K562 (cell line): ENCODE measurements around the gene PMVK. TPM values are rescaled to one million over a fixed set of nuclear protein-coding genes. Genes with fewer than 3 reads are reported as not detected.

Experiments
- BRF2 ChIP-seq: IDR thresholded peaks from 3 replicates; pipeline ENCODE4 v1.6.1; 2011; ENCODE audit warnings: borderline replicate concordance, mild to moderate bottlenecking; ENCODE audit not compliant: insufficient read length, insufficient read depth
- CBX1 ChIP-seq: sonication (generic); IDR thresholded peaks from 2 replicates; pipeline ENCODE4 v1.6.1; 2016; ENCODE audit warnings: antibody characterized with exemption, low read depth, mild to moderate bottlenecking
- CHCHD3 ChIP-seq: fragments of 250-450 bp; sonication (Bioruptor Pico); IDR thresholded peaks from 2 replicates; pipeline ENCODE4 v2.1.2; 2022; ENCODE audit warnings: mild to moderate bottlenecking
- DIDO1 ChIP-seq: fragments of 450-650 bp; IDR thresholded peaks from 2 replicates; pipeline ENCODE4 v1.6.1; 2016; ENCODE audit warnings: low read depth, missing biosample characterization, missing genetic modification characterization
- EZH2 ChIP-seq: IDR thresholded peaks from 2 replicates; pipeline ENCODE4 v1.6.1; 2012; ENCODE audit warnings: low read depth, mild to moderate bottlenecking, inconsistent platforms, low read length, borderline replicate concordance
- FIP1L1 ChIP-seq: fragments of 200-400 bp; formaldehyde crosslinking; IDR thresholded peaks from 2 replicates; pipeline ENCODE4 v1.6.1; 2018; ENCODE audit warnings: mild to moderate bottlenecking, low read depth, low read length; ENCODE audit not compliant: poor library complexity, severe bottlenecking
- HBP1 ChIP-seq: fragments of 450-650 bp; formaldehyde crosslinking; IDR thresholded peaks from 2 replicates; pipeline ENCODE4 v1.4.0; 2022; ENCODE audit warnings: missing genetic modification characterization
- HEY1 ChIP-seq: fragments of 250-450 bp; sonication (Bioruptor Pico); IDR thresholded peaks from 2 replicates; pipeline ENCODE4 v1.5.0; 2020; ENCODE audit warnings: mild to moderate bottlenecking, moderate library complexity, borderline replicate concordance
- JUN ChIP-seq, 2 experiments: sonication (generic) in 1 of 2; formaldehyde crosslinking in 1 of 2; IDR thresholded peaks; 2 replicates each; pipeline versions ENCODE4 v1.6.1 to v1.8.0; 2012 to 2022; ENCODE audit warnings: borderline replicate concordance in 2 of 2, mild to moderate bottlenecking in 2 of 2, improper control_type of control experiment in 1 of 2, low read depth in 1 of 2, low read length in 1 of 2, missing genetic modification reagents in 1 of 2
- MAFF ChIP-seq: IDR thresholded peaks from 2 replicates; pipeline ENCODE4 v1.6.1; 2012; ENCODE audit warnings: low read length, improper control_type of control experiment
- MAZ ChIP-seq, 2 experiments: fragments of 450-650 bp in 1 of 2; sonication (generic) in 1 of 2; formaldehyde crosslinking; IDR thresholded peaks in 1 of 2; conservative IDR thresholded peaks in 1 of 2; 2 replicates each; pipeline versions ENCODE4 v1.4.0 to v1.5.0; 2020; ENCODE audit warnings: mild to moderate bottlenecking in 1 of 2, missing genetic modification reagents in 1 of 2
- MEF2A ChIP-seq: IDR thresholded peaks from 2 replicates; pipeline ENCODE4 v1.6.1; 2011; ENCODE audit warnings: low read depth, mild to moderate bottlenecking, low read length, moderate library complexity; ENCODE audit not compliant: control insufficient read depth
- MLLT1 ChIP-seq, 2 experiments: fragments of 450-650 bp; IDR thresholded peaks; 2 replicates each; pipeline ENCODE4 v1.6.1; 2016
- MTF1 ChIP-seq: fragments of 250-450 bp; sonication (Bioruptor Pico); IDR thresholded peaks from 2 replicates; pipeline ENCODE4 v1.9.0; 2021; ENCODE audit warnings: moderate library complexity, mild to moderate bottlenecking, inconsistent platforms, borderline replicate concordance
- NCOA2 ChIP-seq, 2 experiments: fragments of 450-650 bp; IDR thresholded peaks; 2 replicates each; pipeline ENCODE4 v1.6.1; 2018; ENCODE audit warnings: mild to moderate bottlenecking in 2 of 2, moderate library complexity in 1 of 2; ENCODE audit not compliant: partially characterized antibody in 2 of 2
- OTX1 ChIP-seq: fragments of 450-650 bp; formaldehyde crosslinking; IDR thresholded peaks from 2 replicates; pipeline ENCODE4 v1.4.0; 2022; ENCODE audit warnings: mild to moderate bottlenecking
- ZNF431 ChIP-seq: sonication (generic); formaldehyde crosslinking; IDR thresholded peaks from 2 replicates; pipeline ENCODE4 v1.8.0; 2022; ENCODE audit warnings: mild to moderate bottlenecking, missing genetic modification reagents
- ZNF507 ChIP-seq: conservative IDR thresholded peaks from 2 replicates; pipeline ENCODE4 v1.6.1; 2017; ENCODE audit warnings: missing genetic modification characterization, missing compliant biosample characterization
- ZNF583 ChIP-seq: fragments of 250-450 bp; sonication (Bioruptor Pico); IDR thresholded peaks from 2 replicates; pipeline ENCODE4 v1.4.0; 2020
- ZNF75A ChIP-seq: fragments of 450-650 bp; formaldehyde crosslinking; IDR thresholded peaks from 2 replicates; pipeline ENCODE4 v1.4.0; 2020; ENCODE audit warnings: mild to moderate bottlenecking
- ZNF778 ChIP-seq: fragments of 450-650 bp; formaldehyde crosslinking; IDR thresholded peaks from 2 replicates; pipeline ENCODE4 v1.4.0; 2020; ENCODE audit warnings: mild to moderate bottlenecking, moderate library complexity
- polyA plus RNA-seq, 8 experiments: library from polyadenylated mRNA; depleted of rRNA in 4 of 8; stranded (reverse) in 5 of 8; unstranded in 3 of 8; fragments of >200 nt; fragmentation: Nextera tagmentation in 2 of 8; fragmentation: Illumina TruSeq in 1 of 8; extraction: Ambion mirVana in 2 of 8; extraction: Trizol in 1 of 8; gene quantifications; 2 replicates each; pipeline versions ENCODE4 v1.2.1 to v1.2.3, GENCODE V29; 2011 to 2014; ENCODE audit warnings: inconsistent platforms in 1 of 8, missing spikeins in 1 of 8
- total RNA-seq, 7 experiments: library from RNA; depleted of rRNA in 6 of 7; stranded (reverse); fragments of >200 nt in 6 of 7; fragmentation: Illumina TruSeq in 2 of 7; extraction: Trizol in 2 of 7; gene quantifications; 2 replicates each; pipeline versions ENCODE4 v1.2.1 to v1.2.3, GENCODE V29; 2011 to 2021; ENCODE audit warnings: low replicate concordance in 1 of 7

The PMVK gene
- total and polyA plus RNA-seq, 9 of the 15 experiments (the other 6 are each of a cell fraction or from before 2014, with no cell fraction given) = 1.1 to 15.3 (median 6.3) TPM

GRCh38 chr1:154936555-154937084, at the start of gene PMVK (continued):
- TF ChIP-seq OTX1 (CRISPR knock-in tag) = no peak
- TF ChIP-seq ZNF75A = 0 out of 2 replicates have a peak, but pooled peaks have one; percentile 7
- TF ChIP-seq JUN (IDR thresholded peaks at IDR 0.05; ENCODE audit: borderline replicate concordance, low read depth, low read length) = peak; percentile 66; the same call in 1 of the 2 replicates
- TF ChIP-seq JUN (CRISPR knock-in tag; IDR thresholded peaks at IDR 0.05; ENCODE audit: borderline replicate concordance) = peak; percentile 90; the same call in 1 of the 2 replicates
- no peak for TF ChIP-seq ZNF583 (CRISPR knock-in tag)
- TF ChIP-seq CHCHD3 (CRISPR knock-in tag) = no peak
- TF ChIP-seq ZNF778 (CRISPR knock-in tag) = no peak
- TF ChIP-seq ZNF507 (tag) = no peak
- peak; percentile 78 to 92; a peak in 3 of 4 replicates for TF ChIP-seq MAZ (CRISPR knock-in tag; conservative IDR thresholded peaks at IDR 0.05 in 1 of 2, IDR thresholded peaks at IDR 0.05 in 1 of 2)
- peak; percentile 63 for TF ChIP-seq FIP1L1
- no peak for TF ChIP-seq MTF1 (CRISPR knock-in tag)
- no peak for TF ChIP-seq HBP1 (CRISPR knock-in tag)
- TF ChIP-seq ZNF431 (CRISPR knock-in tag) = no peak; the same call in 1 of the 2 replicates
- 0 out of 2 replicates have a peak, but pooled peaks have one; percentile 39 for TF ChIP-seq DIDO1
- no peak for TF ChIP-seq HEY1 (CRISPR knock-in tag)
- TF ChIP-seq MAFF = no peak
- TF ChIP-seq CBX1 = peak; percentile 90
- TF ChIP-seq NCOA2 (IDR thresholded peaks at IDR 0.05; ENCODE audit: partially characterized antibody in 2 of 2) = no peak
- peak in 1 of 2 experiments; percentile 58; a peak in 1 of 4 replicates for TF ChIP-seq MLLT1 (IDR thresholded peaks at IDR 0.05)
- no peak for TF ChIP-seq BRF2
- TF ChIP-seq MEF2A = no peak
- TF ChIP-seq EZH2 = no peak
